ENCODE measurements around the gene RBAK. TPM values are rescaled to one million over a fixed set of nuclear protein-coding genes. Genes with fewer than 3 reads are reported as not detected.
"Not testable (repeated sequence)": the region's sequence is repeated elsewhere in the genome, so short reads cannot be mapped to it uniquely, and the experiment has no call there.

Gene RBAK
- total RNA-seq (2014; rRNA removed; shearing (Covaris generic)), result 7.7 and 9.7 TPM in 2 replicates

DNA sequence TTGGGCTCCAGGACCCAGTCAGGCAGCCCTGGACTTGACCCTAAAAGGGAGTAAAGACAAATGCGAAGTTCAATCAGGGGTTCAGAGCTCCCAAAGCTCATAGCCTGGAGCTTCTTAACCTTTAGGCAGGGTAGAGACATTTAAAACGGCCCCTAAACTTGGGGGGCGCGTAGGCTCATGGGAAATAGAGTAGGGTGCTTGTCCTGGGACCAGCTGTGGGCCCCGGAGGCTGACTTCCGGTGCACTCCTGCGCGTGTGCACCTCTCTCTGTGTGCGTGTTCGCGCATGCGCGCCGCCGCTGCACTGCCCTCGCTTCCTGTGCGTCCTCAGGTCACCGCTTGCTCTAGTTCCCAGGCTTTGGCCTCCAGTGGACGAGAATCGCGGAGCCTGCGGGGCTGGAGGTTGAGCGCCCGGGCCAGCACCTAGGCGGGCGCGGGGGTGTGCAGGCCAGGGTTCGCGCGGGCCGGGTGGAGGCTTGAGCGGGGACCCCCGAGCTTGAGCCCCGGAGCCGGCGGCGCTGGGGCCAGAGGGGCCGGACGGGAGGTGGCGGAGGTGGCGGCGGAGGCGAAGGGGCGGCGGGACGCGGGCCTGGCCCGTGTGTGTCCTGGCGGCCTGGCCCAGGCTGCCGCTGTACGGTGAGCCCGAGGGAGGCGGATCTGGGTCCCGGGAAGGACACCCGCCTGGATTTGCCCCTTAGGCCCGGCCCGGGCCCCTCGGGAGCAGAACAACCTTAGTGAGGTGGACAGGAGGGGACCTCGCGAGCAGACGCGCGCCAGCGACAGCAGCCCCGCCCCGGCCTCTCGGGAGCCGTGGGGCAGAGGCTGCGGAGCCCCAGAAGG lies at the start of gene RBAK:
Gene RBAK (plus strand): TSS at position 303 of the 839 bp plus-strand sequence. CDS start 2,217 bp downstream, outside the sequence.
- peak; percentile 95 for DNase-seq (ENCODE audit: low read depth)

DNA sequence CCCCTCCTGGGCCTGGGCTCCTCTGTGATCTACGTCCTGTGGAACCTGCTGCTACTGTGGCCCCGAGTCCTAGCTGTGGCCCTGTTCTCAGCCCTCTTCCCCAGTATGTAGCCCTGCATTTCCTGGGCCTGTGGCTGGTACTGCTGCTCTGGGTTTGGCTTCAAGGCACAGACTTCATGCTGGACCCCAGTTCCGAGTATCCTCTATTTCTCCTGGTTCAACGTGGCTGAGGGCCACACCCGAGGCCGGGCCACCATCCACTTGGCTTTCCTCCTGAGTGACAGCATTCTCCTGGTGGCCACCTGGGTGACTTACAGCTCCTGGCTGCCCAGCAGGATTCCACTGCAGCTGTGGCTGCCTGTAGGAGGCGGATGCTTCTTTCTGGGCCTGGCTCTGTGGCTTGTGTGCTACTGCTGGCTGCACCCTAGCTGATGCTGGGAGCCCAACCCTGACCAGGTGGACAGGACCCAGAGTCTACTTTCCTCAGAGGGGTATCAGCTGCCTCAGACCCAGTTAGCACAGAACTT lies 48.9 kb upstream of the RBAK start:
- no peak for DNase-seq (ENCODE audit: low read depth)

DNA sequence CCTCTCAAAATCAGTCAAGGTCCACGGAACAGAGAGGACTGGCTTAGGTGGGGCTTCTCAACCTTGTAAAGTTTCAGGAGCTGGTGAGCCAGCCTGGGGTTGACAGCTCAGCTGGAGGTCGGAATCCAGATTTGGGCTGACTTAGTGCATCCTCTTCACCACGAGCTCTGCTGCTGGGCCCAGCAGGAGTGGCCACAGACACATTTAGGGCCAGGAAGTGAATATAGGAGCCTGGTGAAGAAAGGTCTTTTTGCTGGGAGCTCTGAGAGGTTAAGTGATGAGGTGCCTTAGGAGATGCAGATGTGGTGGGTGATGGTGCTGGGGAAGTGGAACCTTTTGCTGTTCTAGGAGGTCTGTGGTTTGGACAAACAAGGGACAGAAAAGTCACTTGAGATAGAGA lies 47.4 kb upstream of the RBAK start:
- no peak for DNase-seq (ENCODE audit: low read depth)

DNA sequence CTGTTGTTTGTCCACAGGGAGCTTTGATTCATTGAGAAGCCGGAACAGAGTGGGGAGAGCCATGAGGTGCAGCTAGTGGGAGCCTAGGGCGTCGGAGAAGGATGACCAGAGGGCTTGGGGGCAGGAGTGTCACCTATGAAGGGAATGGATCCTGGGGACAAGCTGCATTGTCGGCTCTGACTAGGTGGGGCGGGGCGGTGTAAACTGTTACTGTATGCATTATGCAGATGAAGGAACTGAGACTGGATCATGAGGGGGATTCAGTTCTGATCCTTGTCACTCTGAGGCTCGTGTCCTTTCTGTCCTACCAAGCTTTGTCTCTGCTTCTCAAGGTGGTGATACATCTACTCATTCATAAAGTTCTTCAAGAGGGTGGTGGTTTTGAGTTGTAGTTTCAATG lies 46.8 kb upstream of the RBAK start:
- DNase-seq (ENCODE audit: low read depth), result no peak

DNA sequence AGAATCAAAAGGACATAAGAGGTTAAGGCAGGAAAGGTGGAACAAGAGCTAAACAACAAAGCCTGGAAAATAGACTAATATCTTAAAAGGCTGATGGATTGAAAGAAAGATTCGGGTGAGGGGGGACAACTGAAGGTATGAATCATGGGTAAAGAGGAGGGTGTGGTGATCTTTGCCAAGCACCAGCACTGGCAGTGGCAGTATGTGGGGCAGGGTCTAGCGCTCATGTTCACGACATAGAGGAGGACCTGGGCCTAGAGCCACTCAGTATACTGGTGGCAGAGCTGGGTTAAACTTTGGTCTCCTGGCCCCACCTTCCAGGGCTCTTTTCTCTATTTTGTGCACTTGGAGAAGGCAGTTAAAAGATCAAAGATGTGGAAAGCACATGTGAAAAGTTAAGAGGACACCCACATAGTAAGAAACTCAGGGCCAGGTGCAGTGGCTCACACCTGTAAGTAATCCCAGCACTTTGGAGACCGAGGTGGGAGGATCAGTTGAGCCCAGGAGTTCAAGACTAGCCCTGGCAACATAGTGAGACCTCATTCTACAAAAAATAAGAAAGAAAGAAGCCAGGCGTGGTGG lies 46.2 kb upstream of the RBAK start:
- DNase-seq (ENCODE audit: low read depth), result no peak

DNA sequence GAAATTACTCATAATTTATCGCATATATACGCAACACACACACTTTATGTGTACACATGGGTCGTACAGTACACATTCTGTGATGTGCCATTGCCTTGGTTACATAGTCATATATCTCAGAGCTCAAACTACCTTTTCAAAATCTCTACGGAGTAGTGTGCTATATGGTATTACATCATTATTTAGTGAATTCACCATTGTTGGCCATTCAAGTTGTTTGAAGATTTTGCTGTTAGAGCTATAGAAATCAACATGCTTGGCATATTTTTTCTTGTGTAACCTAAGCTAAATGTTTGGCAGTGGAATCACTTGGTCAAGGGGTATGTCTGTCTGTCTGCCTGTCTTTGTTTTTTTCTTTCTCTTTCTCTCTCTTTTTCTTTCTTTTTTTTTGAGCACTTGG lies 44.7 kb upstream of the RBAK start:
- no peak for DNase-seq (ENCODE audit: low read depth)

DNA sequence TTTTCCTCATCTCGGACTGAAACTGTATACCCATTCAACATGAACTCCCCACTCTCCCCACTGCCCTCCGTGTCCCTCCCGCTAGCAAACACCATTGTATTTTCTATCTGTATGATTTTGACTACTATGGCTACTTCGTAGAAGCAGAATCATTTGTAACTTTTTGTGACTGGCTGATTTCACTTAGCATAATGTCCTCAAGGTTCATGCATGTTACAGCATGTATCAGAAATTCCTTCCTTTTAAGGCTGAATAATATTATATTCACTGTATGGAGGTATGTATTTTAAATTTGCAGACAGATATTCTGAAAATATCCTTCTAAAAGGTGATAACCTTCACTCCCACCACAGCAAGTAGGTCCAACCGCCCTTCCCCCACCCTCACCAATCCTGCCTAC lies 43.7 kb upstream of the RBAK start:
- no peak for DNase-seq (ENCODE audit: low read depth)

DNA sequence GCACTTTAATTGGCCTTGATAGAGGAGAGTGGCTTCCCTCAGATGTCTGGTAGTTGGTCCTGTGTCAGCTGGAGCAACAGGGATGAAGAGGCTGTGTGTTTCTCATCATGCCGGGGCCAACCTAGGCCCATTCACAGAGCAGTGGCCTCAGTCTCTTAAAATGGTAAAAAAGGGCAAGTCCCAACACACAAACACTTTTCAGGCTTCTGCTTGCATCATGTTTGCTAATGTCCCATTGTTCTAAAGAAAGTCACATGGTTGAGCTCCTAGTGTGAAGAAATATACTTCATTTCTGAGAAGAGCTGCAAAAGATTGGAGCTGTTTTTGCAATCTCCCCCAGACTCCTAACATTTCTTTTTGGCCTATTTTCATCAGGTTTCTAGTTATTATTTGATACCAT lies 40.6 kb upstream of the RBAK start:
- DNase-seq (ENCODE audit: low read depth), result no peak

DNA sequence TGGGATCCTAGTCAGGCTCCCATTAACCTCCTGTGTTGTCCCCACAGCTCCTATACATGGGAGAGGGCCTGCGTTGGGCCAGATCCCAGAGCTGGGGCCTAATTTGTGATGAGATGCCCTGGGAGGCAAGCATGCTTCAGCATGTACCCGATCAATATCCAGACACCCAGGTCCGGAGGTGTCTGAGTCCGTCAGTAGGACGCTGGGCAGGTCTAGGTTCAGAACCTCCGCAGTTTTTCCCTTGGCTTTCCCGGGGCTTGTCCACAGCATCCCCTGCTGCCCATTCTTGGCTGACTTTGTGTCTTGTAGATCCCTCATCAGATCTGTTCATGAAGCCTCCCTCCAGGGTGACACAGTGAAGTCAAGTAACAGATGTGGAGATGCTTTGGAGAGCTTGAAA lies 32.7 kb upstream of the RBAK start:
- DNase-seq (ENCODE audit: low read depth), result no peak

DNA sequence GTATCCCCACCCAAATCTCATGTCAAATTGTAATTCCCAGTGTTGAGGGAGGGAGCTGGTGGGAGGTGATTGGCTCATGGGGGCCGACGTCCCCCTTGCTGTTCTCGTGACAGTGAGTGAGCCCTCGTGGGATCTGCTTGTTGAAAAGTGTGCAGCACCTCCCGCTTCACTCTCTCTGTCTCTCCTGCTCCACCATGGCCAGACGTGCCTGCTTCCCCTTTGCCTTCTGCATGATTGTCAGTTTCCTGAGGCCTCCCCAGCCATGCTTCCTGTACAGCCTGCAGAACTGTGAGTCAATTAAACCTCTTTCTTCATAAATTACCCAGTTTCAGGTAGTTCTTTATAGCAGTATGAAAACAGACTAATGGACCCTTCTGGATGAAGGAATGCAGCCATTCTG lies 29.7 kb upstream of the RBAK start:
- DNase-seq (ENCODE audit: low read depth), result not testable (repeated sequence)

DNA sequence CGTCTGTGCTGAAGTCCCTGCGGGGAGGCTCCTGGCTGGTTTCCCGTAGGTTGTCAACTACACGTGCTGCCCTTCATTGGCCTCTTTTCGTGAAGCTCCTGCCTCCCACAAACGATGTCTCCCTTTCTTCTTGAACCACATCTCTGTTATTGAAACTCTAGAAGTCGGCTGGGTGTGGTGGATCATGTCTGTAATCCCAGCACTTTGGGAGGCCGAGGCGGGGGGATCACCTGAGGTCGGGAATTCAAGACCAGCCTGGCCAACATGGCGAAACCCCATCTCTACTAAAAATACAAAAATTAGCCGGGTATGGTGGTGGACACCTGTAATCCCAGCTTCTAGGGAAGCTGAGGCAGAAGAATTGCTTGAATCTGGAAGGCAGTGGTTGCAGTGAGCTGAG lies 28.0 kb upstream of the RBAK start:
- not testable (repeated sequence) for DNase-seq (ENCODE audit: low read depth)

DNA sequence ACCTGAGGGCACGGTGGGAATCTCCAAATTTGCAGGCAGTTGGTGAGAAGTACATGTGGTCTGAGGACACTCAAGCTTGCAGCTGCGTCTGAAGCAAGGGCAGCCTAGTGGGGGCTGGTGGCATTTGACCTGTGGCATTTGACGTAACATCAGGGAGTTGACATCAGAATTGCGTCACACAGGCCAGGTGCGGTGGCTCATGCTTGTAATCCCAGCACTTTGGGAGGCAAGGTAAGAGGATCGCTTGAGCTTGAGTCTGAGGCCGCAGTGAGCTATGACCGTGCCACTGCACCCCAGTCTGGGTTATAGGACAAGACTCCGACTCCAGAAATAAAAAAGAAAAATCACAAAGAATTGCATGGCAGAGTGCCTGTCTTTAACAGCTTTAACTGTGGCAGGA lies 25.6 kb upstream of the RBAK start:
- no peak for DNase-seq (ENCODE audit: low read depth)

DNA sequence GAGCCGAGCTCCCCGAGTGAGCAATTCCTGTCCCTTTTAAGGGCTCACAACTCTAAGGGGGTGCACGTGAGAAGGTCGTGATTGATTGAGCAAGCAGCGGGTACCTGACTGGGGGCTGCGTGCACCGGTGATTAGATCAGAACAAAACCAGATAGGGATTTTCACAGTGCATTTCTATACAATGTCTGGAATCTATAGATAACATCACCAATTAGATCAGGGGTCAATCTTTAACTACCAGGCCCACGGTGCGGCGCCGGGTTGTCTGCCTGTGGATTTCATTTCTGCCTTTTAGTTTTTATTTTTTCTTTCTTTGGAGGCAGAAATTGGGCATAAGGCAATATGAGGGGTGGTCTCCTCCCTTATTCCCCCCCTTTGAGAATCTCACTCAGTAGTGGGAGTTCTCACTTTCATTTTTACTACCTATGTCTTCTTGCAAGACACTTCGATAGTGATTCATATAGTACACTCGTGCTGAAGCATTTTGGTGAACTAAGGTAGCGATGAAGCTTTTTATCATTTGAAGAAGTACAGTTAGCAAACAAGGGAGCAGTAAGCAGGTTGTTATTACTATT lies 24.6 kb upstream of the RBAK start:
- DNase-seq (ENCODE audit: low read depth), result not testable (repeated sequence)

DNA sequence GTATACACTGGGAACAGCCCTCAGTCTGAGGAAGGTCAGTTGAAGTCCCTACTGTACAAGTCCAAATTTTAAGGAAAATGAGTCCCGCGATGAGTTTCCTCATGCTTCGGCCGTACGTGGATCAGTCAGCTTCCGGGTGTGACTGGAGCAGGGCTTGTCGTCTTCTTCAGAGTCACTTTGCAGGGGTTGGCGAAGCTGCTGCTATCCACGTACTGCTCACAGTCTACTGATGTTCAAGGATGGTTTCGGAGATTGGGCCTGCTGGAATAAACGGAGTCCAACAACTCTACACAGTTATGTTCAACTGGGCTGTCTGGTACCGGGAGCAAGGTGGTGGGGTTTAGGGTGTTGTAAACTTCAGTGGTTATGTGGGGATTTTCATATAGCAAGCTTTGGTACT lies 22.0 kb upstream of the RBAK start:
- DNase-seq (ENCODE audit: low read depth), result not testable (repeated sequence)

DNA sequence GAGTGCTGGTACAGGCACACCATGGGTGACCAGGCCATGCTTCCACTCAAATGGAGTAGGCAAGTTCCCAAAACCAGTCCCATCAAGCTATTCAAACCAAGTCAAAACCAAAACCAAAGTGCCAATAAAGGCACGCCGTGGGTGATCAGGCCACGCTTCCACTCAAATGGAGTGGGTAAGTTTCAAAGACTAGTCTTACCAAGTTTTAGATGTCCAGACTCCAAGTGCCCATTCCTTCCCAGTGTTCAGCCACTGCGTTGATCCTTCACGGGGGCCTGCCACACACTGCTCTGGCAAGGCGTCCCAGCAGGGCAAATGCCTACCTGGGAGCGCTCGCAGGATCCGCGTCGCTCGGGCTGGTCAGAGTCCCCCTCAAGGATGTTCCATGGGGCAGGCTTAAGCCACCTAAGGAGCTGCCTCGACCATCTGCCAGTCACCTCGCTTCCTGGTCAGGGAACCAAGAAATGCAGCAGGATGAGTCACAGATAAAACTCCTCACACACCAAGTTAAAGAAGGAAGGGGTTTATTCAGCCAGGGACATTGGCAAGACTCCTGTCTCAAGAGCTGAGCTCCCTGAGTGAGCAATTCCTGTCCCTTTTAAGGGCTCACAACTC lies 17.8 kb upstream of the RBAK start:
- not testable (repeated sequence) for DNase-seq (ENCODE audit: low read depth)

DNA sequence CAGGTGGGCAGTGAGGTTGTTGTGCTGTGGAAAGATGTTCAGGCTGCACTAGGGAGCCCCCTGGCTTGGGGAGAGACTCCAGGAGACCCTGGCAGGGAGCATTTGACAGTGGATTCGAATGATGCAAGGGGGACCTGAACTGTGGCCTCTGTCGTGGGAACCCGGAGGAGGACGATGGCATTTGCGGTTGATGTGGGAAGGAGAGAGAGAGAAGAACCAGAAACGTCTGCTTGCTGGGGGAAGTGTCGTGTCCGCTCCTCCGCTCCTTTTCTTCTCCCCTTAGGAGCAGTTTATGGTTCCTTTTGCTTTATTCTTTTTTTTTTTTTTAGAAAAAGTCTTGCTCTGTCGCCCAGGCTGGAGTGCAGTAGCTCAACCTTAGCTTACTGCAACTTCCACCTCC lies 12.5 kb upstream of the RBAK start:
- not testable (repeated sequence) for DNase-seq (ENCODE audit: low read depth)

DNA sequence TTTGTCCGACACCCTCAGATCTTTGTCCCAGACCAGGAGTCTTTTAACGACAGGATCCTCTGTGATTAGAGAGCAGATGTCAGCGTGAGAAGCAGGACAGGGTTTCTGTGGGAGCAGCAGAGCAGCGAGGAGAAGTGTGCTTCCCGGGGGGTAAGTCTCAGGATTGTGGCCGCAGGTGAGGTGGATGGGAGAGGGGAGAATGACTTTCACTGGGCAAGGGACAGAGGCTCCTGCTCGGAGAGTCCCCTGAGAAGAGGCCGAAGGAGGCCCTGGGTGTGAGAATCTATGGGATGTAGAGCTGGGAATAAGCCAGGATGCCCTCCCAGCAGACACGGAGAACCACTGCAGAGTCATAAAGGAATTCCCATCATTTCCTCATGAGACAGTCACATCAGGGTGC lies 10.4 kb upstream of the RBAK start:
- DNase-seq (ENCODE audit: low read depth), result no peak

DNA sequence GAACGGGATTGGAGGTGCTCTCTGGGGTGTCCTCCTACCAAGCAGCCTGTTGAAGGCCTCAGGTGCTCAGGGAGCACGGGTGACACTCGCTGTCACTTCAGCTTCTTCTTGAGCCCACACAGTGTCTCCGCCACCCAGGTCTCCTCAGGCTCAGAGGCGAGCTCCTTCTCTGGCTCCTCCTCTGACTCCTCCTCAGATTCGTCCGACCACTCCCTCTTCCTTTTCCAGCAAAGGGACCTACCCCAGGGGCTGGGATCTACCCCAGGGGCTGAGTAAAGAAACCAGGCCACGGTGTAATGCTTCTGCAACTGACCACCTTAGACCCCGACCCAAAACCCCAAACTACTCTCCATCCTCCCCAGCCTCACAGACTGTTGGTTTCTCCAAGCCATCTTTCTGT lies 9.2 kb upstream of the RBAK start:
- DNase-seq (ENCODE audit: low read depth), result no peak

DNA sequence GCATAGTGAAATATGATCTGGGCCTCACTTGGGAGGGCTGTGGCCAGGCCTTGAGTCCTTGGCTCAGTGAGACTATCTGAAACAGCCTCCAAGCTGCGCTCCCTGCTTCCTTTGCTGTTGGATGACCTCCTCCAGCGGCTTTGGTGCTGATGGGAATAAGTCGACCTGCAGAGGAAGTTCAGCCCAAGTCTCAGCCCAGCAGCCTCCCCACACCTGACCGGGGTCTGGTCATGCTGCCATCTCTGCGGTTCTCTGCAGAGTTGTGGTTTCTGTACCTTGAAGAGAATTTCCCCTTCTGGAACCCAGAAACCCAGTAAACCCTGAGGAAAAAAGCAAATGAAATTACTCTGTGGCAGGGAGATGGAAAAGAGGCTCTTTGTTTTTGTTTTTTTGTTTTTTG lies 4.6 kb upstream of the RBAK start:
- no peak for DNase-seq (ENCODE audit: low read depth)

DNA sequence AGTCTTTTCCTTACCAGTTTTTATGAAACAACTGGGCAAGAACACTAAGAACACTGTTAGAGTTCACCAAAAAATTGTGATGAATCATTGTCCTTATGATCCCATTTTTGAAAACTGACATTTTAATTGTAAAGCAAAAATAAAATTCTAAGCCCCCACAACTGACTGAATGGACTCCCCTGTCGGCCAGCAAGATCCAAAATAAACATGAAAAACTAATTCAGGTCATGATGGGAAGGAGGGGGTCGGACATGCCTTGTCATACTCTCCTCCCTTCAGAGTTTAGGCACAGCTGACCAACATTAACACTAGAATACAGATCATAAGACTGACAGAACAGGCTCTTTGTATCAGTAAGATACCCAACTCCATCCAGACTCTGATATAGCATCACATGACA lies 2.0 kb upstream of the RBAK start:
- no peak for DNase-seq (ENCODE audit: low read depth)

DNA sequence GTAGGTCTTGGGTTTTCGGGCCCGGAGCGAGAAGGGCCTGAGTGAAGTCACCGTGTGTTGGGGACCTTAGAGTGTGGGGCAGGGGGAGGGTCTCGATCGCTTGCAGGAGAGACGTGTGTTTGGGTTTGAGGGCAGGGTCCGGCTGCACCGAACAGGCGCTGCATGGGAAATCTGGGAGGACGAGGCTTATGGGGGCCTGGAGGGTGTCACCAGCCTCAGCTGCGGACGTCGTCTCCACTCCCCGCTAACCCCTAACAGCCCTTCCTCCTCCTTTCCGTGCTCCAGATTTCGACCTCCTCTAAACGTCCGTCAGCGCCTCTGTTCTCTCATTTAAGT lies 705 bp downstream of the RBAK start:
- DNase-seq (ENCODE audit: low read depth), result not testable (repeated sequence)

DNA sequence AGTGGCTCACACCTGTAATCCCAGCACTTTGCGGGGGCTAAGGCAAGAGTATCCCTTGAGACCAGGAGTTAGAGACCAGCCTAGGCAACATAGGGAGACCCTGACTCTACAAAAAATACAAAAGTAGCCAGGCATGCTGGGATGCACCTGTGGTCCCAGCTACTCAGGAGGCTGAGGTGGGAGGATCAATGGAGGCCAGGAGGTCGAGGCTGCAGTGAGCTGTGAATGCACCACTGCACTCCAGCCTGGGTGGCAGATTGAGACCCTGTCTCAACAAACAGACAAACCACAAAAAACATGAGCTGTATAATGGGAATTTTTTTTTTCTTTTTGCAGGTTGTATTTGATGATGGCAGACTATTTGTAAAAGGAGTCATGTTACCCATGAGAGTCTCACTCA lies 1.5 kb downstream of the RBAK start:
- DNase-seq (ENCODE audit: low read depth), result not testable (repeated sequence)

DNA sequence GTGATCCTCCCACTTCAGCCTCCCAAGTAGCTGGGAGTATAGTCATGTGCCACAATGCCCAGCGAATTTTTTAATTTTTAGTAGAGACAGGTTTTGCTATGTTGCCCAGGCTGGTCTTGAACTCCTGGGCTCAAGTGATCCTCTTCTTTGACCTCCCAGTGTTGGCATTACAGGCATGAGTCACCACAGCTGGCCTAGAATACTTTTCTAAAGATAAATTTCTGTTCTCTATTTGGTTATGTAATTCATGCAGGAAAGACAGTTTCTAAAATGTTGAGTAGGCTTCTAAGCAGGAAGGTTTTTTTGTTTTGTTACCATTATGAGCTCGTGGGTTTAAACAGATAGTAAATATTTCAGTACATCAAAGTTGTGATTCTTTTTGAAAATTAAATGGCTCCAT lies 5.0 kb downstream of the RBAK start:
- DNase-seq (ENCODE audit: low read depth), result no peak

Data from RPMI7951 (cell line).